Activated CD4-positive, alpha-beta T cell treated with anti-CD3 and anti-CD28 coated beads, Interleukin-2, amount 50 U/mL, for 4 hours (primary cell): ENCODE data around the gene CPT1B.
"Not testable (repeated sequence)": the region's sequence is repeated elsewhere in the genome, so short reads cannot be mapped to it uniquely, and the experiment has no call there.

Experiments
- DNase-seq, 2 experiments: peaks; one replicate each; pipeline ENCODE4 v3.0.0-alpha.2; 2020

The CPT1B gene

DNA sequence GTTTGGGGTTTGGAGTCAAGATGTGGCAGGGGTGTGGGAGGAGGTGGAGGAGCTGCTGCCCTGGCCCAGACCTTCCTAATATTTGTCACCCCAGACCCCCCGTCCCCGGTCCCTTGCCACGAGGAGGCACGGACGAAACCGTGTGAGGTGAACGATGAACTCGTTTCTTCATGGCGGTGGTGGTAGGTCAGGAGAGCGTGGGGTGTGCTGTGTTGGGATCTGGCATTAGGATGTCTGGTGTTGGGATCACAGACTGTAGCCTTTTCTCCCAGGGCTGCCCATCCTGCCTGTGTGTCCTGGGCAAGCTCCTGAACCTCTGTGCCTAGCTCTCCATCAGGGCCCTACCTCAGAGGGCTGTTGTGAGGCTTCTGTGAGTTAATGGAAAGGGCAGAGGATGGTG, 30.8 kb upstream of the CPT1B start:
- DNase-seq = no peak

GRCh38 chr22:50608058-50608840, 30.0 kb upstream of the CPT1B start:
- not testable (repeated sequence) for DNase-seq

DNA sequence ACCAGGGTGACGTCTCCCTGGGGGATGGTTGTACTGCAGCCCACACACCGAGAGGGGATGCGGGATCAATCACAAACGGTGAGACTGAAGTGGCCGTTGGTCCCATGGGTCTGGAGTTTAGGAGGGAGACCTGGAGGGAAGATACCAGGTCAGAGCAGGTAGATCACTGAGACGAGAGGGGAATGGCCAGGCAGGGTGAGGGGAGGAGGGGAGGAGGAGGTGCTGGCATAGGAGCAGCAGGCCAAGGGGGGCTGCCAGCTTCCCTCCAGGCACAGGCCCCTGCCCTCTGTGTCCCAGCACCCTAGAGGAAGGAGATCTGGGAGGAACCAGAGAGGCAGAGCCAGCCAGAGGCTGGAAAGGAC, 29.4 kb upstream of the CPT1B start:
- DNase-seq = no peak

DNA sequence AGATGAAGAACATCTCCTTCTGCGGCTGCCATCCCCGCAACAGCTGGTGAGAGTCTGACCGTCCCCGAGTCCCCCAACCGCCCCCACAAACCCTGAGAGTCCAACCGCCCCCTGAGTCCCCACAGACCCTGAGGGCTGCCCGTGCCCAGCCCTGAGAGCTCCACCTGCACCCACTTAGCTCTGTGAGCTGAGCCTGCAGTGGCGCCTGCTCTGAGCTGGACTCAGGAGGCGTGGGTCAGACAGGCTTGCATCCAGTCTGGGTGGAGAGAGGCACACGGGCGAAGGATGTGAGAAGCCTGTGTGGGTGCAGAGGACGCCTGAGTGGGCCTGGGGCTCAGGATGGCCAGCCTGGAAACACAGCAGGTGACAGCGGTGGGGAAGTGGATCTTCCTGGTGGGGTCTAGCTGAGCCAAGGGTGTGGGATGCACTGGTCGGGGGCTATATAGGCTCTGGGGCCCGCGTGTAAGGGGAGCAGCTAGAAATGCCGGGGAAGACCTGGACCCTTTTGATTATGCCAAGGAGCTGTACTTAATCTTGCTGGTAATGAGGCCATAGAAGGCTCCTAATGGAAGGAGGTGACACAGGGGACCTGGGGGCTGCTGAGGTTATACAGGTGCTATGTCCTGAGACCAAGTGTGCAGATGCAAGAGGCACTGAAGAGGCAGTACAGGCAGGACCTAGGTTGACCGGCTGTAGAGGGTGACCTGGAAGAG, 28.9 kb upstream of the CPT1B start:
- DNase-seq = no peak

- no peak for DNase-seq
Measured at GRCh38 chr22:50606165-50606945, 28.1 kb upstream of the CPT1B start.

- DNase-seq = no peak
Measured at GRCh38 chr22:50605613-50606074, 27.4 kb upstream of the CPT1B start.

GRCh38 chr22:50605002-50605612, 26.9 kb upstream of the CPT1B start:
- DNase-seq = no peak

- no peak for DNase-seq
Measured at GRCh38 chr22:50604256-50605001, 26.2 kb upstream of the CPT1B start.

DNA sequence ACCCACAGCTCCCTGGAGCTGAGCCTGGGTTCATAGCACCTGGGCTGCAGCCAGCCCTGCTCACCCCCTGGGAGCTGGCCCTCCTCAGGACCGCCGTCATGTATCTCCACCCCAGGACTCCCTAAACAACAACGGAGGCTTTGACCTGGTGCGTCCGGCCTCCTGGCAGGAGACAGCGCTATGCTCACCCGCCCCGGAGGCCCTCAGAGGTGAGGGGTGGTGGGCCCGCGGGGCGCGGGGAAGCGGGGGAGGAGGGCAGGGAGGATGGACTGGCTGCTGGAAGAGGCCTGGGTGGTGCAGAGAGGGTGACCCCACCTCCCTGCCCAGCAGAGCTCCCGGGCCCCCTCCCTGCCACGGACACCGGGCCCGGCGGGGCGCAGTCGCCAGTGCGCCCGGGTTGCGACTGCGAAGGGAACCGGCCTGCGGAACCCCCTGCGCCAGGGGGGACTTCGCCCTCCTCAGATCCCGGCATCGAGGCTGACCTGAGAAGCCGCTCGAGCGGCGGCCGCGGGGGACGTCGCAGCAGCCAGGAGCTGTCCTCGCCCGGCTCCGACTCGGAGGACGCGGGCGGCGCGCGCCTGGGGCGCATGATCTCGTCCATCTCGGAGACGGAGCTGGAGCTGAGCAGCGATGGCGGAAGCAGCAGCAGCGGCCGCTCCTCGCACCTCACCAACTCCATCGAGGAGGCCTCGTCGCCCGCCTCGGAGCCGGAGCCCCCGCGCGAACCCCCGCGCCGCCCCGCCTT, 25.5 kb upstream of the CPT1B start:
- DNase-seq = no peak

GRCh38 chr22:50602338-50602700, 24.1 kb upstream of the CPT1B start:
- DNase-seq = no peak

- no peak for DNase-seq
Measured at GRCh38 chr22:50601669-50602337, 23.6 kb upstream of the CPT1B start.

GRCh38 chr22:50600967-50601668, 22.9 kb upstream of the CPT1B start:
- DNase-seq = no peak

GRCh38 chr22:50600538-50600937, 22.3 kb upstream of the CPT1B start, which contains the start of gene MAPK8IP2:
MAPK8IP2 (plus strand) TSS chr22:50600793; CDS start chr22:50600819, 26 bp downstream.
- no peak for DNase-seq

GRCh38 chr22:50599816-50600455, 21.7 kb upstream of the CPT1B start:
- DNase-seq = peak; percentile 44 to 48

- no peak for DNase-seq
Measured at GRCh38 chr22:50597097-50597496, 18.9 kb upstream of the CPT1B start.

GRCh38 chr22:50595189-50595588, 17.0 kb upstream of the CPT1B start:
- DNase-seq = no peak

- no peak for DNase-seq
Measured at GRCh38 chr22:50587407-50587806, 9.2 kb upstream of the CPT1B start.

DNA sequence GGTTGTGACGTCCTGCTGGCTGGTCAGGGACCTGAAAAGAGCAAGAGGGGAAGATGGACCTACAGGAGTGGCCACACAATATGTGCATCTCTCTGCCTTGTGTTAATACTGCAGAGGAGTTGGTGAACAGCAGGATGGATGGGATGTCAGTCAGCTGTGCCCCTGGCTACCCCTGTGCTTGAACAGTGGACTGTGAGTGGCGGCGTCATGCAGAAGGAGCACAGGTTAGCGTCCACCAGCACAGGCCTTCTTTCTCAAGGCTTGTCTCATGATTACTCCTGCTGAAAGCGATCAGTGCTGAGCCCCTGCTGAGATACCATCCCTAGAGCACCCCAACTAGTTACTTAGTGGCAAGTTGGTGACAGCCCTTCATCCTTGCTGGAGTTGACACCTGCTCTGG, 8.2 kb upstream of the CPT1B start:
- DNase-seq = no peak

DNA sequence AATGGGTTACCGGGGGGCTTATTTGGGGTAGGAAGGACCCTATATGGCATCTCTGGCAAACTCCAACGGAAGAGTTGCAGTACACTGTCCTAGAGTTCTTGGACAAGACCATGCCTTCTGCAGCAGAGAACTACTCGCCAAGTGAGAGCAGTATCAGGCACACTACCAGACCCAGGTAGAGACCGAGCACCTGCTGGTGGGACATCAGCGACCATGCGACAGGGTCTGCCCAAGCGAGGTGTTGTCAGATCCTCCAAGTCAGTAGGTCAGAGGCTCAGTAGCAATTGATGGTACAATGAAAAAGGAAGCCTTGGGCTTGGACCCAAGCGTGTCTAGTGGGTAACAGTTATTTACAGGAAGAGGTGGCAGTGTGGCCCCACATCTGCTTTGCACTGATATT, 7.6 kb upstream of the CPT1B start:
- DNase-seq = no peak

DNA sequence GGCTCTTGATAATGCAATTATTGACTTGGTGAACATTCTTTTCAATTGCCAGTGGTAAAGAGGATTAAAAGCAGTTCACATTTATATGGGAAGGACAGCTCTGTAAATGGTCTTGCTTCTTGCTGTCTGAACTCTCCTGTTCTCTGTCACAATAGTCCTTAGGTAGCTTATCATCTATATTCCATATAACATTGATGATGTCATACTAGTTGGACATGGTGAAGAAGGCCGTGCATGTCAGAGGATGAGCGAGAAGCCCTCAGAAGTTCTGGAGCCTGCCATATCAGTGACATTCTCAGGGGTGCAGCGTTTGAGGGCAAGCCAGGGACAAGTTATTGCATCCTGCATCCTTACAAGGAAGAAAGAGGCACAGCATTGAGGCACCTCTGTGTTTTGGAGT, 7.0 kb upstream of the CPT1B start:
- no peak for DNase-seq
